Esophagus muscularis mucosa (tissue), 3 donors: ENCODE data around the gene MRPL55.

ENCODE experiments used
- CTCF ChIP-seq, 3 experiments: fragments of 200-600 bp in 2 of 3; fragments of 450-650 bp in 1 of 3; sonication (generic) in 2 of 3; IDR thresholded peaks; one replicate each; pipeline ENCODE4 v1.5.1; 2017 to 2019; ENCODE audit warnings: antibody characterized with exemption in 3 of 3, mild to moderate bottlenecking in 2 of 3, moderate library complexity in 1 of 3
- POLR2AphosphoS5 ChIP-seq, 2 donors: sonication (generic); formaldehyde crosslinking; IDR thresholded peaks; one replicate each; pipeline ENCODE4 v1.6.1; 2017; ENCODE audit warnings: antibody characterized with exemption in 2 of 2

- no peak for TF ChIP-seq POLR2AphosphoS5 (IDR thresholded peaks at IDR 0.05)
- TF ChIP-seq CTCF (IDR thresholded peaks at IDR 0.05), result no peak
These were observed 30.4 kb upstream of the MRPL55 start for GRCh38 chr1:228139406-228139930.
